A673 (cell line): ENCODE measurements around the gene FURIN.

Source experiments
- CTCF ChIP-seq: fragments of 300-800, 200-600 bp; sonication (generic); conservative IDR thresholded peaks from 2 replicates; pipeline ENCODE4 v1.5.1; 2017; ENCODE audit warnings: low read depth, mild to moderate bottlenecking, antibody characterized with exemption, low read length, moderate library complexity, mixed read lengths
- EZH2 ChIP-seq: fragments of 200-600 bp; sonication (generic); IDR thresholded peaks from 2 replicates; pipeline ENCODE4 v1.6.1; 2017; ENCODE audit warnings: borderline replicate concordance, low read depth, mild to moderate bottlenecking, mixed read lengths, antibody characterized with exemption, low read length; ENCODE audit not compliant: poor library complexity, severe bottlenecking

DNA sequence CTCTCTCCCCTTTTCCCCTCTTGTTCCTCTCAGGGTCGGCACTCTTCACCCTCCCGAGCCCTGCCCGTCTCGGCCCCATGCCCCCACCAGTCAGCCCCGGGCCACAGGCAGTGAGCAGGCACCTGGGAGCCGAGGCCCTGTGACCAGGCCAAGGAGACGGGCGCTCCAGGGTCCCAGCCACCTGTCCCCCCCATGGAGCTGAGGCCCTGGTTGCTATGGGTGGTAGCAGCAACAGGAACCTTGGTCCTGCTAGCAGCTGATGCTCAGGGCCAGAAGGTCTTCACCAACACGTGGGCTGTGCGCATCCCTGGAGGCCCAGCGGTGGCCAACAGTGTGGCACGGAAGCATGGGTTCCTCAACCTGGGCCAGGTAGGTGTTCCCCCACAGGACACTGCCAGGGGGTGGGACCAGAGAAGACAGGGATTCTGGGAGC is 7.2 kb downstream of the FURIN start:
- no peak for TF ChIP-seq CTCF
- no peak for TF ChIP-seq EZH2
